Measurements from ENCODE around the gene NOL9.
A peak's percentile ranks its signal among the peaks of the same experiment; 100 is the strongest.

The NOL9 gene

DNA sequence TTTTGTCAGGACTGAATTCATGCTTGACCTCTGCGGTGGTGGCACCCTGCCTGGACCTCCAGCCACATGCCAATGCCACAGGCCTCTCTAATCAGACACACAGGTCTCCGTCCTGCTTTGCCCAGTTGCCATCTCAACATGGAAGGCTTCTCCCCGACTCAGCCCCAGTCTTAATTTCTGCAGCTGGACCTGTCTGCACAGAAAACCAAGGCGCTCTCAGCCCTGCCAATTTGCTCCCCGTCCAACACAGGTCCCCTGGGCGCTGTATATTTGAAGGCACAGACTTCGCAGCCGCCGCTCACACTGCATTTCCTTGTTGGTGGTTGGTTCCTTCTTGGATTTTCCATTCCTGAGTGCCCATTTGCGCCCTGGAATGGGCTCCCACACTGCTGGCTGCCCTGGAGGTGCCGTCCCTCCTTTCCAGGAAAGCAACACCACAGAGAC lies 34.8 kb downstream of the NOL9 start:
- DNase-seq = no peak

DNA sequence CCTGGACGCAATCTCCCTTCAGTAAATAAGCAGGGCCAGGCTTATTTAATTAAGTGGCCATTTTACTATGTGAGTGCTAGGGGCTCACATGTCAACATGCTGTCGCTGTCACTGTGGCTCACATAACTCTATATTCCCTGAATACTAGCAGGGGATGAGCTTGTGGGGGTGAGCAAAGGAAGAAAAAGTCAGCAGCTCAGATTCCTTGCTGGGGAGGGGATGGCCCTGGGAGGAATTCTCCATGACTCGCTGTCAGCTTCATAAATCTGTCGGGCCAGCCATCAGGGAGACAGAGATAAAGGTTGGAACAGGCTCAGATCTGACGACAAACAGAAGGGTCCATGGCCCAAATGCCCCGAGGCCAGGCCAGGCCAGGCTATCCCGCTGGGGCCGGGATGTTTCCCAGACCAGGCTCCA lies 36.9 kb downstream of the NOL9 start:
- no peak for DNase-seq

DNA sequence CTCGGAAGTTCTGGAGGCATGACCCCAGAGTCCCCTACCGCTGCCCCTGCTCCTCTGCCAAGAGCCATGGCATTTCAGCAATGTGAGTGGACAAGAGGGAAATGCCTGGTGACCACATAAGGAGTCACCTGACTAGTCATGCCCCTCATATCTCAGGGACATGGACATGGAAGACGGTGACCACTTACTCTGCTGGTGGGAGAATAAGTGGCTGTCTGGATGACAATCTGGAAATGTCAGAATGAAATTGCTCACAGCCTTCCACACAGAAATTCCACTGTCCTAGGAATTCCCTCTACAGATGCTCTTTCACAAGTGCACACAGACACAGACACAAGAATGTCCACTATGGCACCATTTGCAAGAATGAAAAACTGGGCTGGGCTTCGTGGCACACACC lies 38.5 kb downstream of the NOL9 start:
- no peak for DNase-seq

DNA sequence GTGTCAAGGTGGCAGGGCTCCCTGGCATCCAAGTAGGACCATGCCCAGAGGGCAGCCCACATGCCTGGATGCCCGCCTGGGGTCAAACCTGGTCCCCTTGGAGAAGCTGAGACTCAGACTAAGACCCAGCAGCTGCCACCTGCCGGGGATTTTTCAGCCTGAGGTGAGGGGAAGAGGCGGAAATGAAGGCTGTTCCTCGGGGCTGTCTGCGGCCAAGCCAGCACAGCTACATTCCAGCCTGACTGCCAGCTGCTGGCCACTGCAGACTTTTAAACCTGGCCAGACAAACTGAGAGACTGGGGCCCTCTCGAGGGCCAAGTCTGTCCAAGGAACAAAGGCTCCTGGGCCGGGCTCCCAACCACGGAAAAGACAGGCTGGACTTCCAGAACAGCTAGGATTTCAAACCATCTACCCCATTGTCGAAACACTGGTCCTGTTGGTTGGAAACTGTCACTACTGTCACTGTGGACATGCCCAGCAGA lies 41.0 kb downstream of the NOL9 start:
- DNase-seq = peak; percentile 66

DNA sequence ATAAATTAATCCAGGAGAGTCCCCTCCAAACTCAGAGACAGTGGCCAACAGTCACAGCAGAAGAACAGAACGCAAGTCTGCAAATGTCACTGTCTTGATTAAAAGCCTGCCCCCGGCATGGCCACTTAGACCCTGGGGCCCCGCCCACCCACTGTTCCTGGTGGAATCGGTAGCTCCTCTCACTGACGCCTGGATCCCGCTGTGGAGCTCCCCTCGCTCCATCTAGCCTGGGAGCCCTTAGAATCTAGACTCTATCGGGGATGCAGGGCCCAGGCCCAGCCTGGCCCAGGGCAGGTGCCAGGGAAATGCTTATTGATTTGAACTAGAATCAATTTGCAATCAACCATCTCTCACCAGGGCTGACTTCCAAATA lies 41.4 kb downstream of the NOL9 start:
- no peak for DNase-seq

DNA sequence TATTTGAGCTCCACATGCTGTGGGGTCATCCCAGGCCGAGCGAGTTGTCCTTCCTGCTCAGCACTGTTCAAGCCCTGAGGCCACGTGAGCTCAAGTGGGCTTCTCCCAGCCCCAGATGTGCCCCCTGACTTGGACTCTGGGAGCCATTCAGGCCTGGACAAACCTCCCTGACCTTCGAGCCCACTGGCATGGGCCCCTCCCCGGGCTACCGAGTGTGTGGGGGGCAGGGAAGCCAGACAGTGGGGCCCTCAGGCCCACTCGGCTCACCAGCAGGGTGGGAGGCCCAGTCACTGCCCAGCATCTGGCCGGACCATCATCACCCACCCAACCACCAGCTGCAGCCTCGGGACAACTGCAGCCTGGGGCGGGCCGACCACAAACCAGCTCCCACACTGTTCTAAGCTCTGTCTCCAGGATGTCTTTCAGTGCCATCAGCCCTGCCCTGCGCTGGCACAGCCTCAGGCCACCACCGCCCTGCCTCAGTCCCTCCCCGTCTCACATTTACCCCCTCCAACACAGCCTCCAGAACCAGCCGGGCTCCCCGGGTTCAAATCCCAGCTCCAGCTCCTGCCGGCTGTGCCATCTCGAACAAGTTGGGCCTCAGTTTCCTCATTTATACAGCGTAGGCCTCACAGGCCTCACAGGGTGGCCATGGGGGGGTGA lies 41.9 kb downstream of the NOL9 start:
- DNase-seq = no peak

DNA sequence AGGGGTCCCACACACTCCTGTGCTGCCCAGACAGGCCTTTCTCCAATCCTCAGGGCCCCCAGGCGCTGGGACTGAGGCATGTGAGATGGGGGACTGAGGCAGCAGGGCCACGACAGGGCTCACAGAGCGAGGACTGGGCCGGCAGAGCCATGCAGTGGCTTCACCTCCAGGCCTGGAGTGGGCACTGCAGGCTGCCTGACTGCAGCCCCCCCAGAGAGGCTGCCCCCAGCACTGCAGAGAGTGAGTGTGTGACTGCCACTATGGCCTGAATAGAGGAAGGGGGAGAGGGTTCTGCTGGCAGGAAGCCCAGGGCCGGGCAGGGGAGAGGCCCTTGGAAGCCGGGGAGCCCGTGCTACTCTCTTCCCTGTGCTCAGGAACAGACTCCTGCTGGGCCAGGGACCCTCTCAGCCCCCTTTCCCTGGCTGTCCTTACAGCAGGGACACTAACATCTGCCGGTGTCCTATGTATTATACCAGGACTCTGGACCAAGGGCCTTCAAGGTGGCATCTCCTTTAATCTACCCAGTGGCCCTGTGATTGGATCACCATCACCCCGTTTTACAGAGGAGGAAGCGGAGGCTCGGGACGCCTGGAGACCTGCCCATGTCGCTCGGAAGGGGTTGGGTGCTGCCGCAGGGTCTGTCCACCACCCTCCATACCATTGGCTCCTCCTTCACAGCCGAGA lies 42.6 kb downstream of the NOL9 start:
- DNase-seq = no peak

DNA sequence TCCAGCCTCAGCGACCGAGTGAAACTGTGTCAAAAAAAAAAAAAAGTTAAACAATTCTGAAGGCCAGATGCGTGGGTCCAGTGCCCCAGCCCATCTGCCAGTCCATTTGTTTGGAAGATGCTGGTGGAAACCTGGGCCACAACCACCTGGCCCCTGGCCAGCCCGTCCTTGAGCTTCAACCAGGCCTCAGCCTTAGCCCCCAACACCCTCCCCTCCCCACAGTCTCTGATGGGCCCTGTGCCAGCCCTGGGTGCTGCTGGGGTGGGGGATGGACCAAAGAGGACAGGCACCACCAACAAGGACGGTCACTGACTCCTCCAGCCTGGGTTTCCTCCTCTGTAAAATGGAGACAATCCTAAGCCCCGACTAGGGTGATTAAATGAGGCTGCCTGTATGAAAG lies 43.3 kb downstream of the NOL9 start:
- DNase-seq = no peak

DNA sequence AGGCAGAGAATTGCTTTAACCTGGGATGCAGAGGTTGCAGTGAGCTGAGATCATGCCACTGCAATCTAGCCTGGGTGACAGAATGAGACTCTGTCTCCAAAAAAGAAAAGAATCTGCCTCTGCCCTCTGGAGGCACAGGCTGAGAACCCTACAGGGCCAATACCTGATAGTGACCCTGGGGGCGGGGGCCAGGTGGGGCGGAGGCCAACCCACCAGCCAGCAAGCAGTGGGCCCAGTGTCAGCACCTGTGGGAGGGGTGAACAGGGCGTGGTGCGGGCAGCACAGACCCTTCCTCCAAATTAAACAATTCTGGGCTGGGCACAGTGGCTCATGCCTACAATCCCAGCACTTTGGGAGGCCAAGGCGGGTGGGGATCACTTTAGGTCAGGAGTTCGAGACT lies 43.8 kb downstream of the NOL9 start:
- no peak for DNase-seq

DNA sequence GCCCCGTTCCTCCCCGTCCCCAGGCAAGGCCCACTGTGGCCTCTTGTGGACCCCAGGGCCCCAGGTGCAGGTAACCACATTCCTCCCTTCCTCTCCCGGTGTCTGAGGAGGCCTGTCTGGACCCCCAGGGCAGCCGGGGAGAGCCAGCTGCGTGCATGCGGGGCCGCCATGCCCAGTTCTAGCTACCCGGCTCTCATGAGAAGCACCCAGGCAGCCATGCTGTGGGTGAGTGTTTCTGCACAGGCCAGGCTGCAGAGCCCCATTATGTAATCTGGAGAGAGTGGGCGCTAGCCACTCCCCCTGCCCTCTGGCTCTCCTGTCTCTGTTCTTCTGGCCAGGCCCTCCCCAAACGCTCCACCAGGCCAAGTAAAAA lies 44.4 kb downstream of the NOL9 start:
- DNase-seq = no peak

DNA sequence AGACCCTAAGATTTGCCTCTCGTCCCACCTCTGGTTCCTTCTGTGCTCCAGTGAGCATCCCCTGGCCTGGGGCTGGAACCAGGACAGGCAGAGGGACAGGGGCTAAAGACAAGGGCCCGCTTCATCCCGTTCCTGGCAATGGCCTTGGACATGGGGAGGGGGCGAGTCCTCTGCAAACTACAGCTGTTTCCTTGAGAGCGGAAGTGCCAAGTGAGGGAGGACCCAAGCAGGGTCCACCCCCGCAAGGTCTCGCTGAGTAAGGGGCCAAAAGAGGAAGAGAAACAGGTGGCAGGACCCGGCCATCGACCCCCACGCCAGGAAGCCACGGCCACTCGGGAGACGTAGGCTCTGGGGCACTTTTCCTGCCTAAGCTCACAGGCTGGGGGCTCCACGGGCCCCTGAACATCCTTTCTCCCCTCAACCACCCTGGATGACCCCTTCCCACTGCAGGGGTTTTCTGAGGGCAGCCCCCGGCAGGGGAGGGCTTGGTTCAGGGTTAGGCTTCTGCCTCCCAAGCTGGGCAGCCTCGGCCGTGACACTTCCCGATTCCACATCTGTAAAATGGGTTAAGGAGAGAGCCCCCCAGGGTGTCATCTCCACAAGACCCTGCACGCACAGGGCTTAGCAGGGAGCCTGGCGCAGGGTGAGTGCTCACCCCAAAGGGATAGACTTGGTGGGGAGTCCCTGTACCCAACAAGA lies 44.9 kb downstream of the NOL9 start:
- DNase-seq = no peak

DNA sequence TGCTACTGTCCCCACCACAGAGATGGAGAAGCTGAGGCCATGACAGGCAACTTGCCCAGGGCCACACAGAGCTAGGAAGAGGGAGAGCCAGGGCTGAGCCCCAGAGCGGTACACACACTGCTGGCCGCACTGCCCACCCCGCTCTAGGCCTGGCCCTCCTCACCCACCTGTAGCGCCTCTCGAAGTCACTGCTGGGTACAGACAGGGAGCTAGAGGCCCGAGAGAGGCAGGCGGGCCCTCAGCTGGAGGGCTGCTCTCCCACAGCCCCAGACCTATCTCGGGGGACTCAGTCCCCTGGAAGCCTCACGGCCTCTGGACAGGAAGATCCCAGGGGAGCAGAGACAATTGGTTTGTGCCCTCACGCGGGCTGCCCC lies 45.5 kb downstream of the NOL9 start:
- no peak for DNase-seq

DNA sequence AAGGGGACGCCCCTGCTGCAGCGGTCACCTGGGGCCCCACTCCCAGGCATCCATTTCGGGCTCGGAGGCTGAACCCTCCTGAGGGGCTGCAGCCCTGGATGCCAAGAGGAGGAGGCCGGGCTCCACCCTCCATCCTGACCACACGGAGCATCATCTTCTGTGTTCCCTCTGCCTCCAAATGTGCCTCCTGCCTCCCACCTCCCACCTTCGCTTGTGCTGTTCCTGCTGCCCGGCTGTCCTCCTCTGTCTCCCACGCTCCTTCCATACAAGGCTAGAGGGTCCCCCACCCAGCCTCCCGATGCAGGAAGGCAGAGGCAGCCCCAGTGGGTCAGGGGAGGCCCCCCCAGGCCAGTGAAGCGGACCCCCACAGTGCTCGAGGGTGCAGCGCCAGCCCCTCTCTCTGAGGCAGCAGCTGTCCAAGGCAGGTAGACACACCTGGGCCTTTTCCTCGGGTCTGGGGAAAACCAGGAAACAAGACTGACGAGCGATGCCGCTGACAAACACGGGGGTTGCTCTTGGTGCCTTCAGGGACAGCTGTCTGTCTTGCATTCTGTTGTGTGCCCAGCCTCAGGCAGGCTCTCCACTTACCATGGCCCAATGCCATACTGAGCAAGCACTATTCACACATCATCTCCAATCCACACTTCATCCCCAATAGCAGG lies 46.0 kb downstream of the NOL9 start:
- DNase-seq = peak; percentile 47

DNA sequence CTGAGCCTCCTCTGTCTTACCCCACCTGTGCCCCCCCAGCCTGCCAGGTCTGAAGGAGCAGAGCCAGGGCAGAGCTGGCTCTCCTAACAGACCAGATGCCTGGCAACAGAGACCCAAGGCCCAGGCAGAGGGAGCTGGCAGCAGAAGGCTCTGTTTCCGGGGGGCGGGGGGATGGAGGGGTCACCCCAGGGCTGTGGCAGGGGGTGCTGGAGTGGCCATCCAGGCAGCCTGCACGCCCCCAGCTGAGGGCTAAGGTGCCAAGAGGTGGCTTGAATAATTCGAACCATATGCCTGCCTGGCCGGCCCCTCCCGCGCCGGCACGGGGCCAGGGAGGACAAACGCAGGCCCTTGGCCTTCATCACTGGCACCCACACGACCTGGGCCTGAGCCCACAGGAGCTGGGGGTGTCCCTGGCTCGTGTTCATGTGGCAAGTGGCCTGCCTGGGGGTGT lies 46.8 kb downstream of the NOL9 start:
- no peak for DNase-seq

DNA sequence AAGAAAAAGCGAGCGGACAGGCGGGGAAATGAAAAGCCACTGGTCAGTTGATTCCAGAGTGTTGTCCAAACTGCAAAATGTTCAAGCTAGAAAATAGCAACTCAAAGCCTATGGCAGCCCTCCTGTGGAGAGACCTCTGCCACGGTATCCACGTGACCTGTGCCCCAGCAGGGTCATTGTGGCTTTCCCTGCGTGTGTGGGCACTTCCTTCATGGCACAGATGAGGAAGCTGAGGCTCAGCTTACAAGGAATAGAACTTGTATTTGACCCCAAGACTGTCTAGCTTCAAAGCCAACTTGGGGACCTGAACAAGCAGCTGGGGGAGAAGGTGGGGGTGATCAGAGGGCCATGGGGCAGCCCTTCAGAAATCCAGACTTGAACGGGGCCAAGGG lies 47.3 kb downstream of the NOL9 start:
- DNase-seq = no peak

DNA sequence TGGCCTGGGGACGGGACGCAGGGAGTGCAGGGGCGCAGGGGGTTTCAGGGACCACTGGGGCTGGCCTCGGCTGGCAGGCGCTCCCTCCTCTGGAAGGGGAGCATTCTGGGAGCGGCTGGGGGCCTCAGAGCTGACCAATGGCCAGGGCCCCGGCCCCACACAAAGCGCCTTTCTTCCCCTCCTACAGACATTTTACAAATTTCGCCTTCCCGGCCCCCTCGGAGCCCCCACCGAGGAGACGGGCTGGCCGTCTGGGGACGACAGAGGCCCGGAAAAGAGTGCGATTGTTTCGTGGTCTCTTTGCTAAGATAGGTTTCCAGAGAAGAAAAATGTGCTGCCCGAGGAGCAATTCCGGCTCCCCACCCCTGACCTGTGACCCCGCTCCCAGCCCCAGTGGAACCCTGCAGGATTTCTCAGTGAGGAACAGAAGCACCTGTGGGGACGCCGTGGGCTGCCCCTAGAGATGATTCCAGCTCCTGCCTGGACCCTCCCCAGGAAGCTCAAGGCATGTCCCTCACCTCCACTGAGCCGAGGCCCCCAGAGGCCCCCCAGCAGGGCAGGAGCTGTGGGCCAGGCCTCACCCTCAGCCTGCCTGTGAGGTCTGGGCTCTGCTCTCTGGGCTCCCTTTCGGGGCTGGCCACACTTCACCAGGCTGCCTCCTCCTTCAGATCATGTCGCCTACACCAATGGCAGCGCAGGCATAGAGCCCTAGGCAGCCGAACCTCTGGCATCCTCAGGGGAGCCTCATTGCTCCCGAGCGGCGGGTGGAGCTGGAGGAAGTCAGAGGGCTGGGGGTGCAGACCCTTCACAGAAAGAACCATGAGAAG lies 47.9 kb downstream of the NOL9 start:
- no peak for DNase-seq

DNA sequence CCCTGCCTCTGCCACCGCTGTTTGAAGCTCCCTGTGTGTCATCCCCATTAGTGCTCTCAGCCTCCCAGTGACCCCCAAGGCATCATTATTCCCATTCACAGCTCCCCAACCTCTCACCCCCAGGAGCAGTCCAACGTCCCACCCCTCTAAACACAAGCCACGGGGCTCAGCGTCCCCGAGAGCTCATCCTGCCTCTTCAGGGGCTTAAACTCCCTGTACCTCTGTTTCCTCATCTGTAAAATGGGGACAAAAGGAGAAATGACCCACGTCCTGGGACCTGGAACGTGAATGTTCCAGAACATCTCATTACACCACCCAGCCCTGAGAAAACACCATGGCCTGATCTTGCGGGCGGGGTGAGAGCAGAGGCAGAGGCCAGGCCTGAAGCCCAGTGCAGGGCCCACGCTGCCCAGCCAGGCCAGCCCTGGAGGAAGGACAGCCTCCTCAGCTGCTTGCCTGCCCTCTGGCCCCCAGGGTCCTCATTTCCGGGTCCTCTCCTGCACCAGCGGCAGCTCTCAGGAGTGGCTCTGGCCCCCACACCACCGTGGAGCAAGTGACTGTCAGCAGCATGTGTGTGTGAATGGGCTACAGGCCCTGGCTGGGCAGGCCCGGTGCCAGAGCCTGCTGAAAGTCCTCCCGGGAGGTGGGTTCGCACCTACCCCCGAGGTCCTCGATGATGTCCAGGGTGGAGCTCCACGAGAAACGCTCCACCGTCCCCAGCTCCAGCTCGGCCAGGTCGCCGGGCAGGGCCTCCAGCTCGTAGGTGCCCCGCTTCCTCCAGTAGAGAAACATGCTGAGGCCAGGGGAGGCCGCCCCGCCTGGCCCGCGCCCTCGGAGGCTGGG lies 48.7 kb downstream of the NOL9 start:
- DNase-seq = no peak

DNA sequence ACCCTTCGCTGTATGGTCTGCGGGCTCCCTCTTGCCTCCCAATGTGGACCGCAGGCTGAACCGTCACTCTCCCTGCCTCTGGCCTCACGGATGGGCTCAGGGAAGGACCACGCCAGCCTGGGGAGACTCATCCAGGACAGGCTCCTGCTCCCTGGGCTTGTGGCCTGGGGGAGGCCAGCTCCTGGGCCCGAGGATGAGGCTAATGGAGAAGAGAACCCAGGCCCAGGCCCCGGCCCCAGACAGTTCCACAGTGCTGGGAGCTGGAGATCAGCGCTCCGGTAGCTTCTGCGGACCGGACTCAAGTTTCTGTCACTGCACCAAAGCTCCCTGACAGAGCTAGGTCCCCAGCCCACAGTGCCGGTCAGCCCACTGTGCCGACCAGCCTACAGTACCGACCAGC lies 49.4 kb downstream of the NOL9 start:
- no peak for DNase-seq

DNA sequence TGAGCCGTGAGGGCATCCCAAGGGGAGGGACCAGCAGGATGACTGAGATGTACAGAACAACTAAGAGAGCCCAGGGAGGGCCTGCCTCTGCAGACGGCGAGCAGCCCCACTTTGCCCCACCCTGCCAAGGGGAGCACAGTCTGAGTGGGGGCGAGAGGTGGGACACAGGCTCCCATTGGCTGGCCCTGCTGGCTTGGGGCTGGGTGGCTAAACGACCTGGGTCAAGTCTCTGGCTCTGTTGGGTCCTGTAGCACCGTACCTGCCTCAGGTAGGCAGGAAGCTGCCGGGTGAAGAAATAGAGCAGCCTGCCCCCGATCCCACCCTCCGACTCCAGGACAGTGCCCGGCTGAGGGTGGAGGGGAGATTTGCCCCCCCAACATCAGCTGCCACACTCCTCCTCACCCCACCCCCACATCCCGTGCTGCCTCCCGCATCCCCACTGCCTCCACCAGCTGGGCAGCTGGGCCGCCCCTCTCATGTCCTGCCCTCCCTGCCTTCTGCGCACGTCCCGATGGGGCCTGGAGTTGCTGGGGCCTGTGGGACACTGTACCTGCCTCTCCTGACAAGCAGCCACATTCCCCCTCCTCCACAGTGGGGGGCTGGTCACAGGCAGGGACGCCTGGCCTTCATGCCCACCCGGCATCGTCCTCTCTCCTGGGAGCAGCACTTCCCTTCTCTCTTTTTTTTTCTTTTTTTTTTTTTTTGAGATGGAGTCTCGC lies 50.3 kb downstream of the NOL9 start:
- no peak for DNase-seq

DNA sequence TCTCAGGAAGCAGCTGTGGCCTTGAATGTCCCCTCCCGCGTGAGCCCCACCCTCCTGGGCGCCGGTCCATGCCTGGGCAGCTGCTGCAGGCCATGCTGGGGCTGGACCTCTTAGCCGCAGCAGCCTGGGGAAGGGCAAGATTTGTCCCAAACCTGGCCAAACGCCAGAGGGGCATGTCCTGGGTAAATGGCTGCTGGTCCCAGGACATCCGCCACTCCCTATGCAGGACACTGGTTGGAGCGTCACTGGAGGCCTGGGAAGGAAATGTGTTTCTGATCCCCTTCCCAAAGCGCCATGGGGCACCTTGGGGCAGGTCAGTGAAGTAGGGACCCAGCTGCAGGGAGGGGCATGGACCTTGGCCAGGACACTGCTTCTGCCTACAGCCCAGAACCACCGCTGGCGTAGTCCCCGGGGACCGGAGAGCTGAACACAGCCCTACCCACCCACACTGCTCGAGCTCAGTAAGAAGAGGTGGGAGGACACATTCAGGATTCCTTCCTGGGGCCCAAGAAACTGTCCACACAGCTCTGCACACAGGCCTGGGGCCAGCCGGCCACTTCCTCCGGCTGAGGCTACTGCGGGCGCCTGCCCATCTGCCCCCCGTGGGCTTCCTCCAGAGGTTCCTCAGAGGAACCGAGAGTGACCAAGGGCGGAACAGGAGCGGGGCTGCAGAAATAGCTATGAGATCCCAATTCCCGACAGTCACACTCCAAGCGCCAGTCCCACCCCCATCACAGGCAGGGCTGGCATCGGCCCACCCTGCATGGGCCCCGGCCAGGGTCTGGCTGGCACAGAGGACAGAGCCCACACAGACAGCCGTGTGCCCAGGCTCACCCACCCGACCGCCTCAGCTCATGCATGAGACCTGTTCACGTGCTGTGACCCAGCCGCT lies 52.1 kb downstream of the NOL9 start:
- no peak for DNase-seq
